Measurements from ENCODE around the gene SLC1A7.

- TF ChIP-seq EZH2phosphoT487 (IDR thresholded peaks at IDR 0.05; ENCODE audit: low read depth, severe bottlenecking, unreplicated experiment): no peak
- TF ChIP-seq CTCF (IDR thresholded peaks at IDR 0.05; ENCODE audit: poor library complexity): no peak
Observed at GRCh38 chr1:53180226-53180625, 37.8 kb upstream of the SLC1A7 start.
